Right lobe of liver (tissue), 6 donors: ENCODE results near the gene GRAP. TPM values are rescaled to one million over a fixed set of nuclear protein-coding genes. Genes with fewer than 3 reads are reported as not detected.
"Not testable (repeated sequence)": the region's sequence is repeated elsewhere in the genome, so short reads cannot be mapped to it uniquely, and the experiment has no call there.

Source experiments
- ATAC-seq, 4 donors: fragments of 200-7000 bp; cut with Tn5 transposase; one replicate each; pipeline ENCODE4 v1.9.1; 2020; ENCODE audit warnings: mild to moderate bottlenecking in 4 of 4, moderate library complexity in 4 of 4
- DNase-seq, 3 donors: peaks; one replicate each; pipeline ENCODE4 v3.0.0-alpha.2; 2020
- H3K27ac ChIP-seq, 3 donors: fragments of 200-600 bp; one replicate each; pipeline ENCODE4 v1.8.0; 2022
- H3K27me3 ChIP-seq, 2 donors: fragments of 200-600 bp; one replicate each; pipeline ENCODE4 v1.8.0; 2022
- H3K36me3 ChIP-seq, 4 donors: fragments of 200-600 bp; sonication (generic) in 1 of 4; one replicate each; pipeline versions ENCODE4 v1.5.1 to v1.8.0; 2017 to 2022; ENCODE audit warnings: control low read depth in 1 of 4
- H3K4me1 ChIP-seq, 4 donors: fragments of 200-600 bp; sonication (generic) in 1 of 4; one replicate each; pipeline versions ENCODE4 v1.5.1 to v1.8.0; 2017 to 2022; ENCODE audit warnings: control low read depth in 1 of 4
- H3K4me3 ChIP-seq, 3 donors: fragments of 200-600 bp; one replicate each; pipeline ENCODE4 v1.8.0; 2022
- H3K9me3 ChIP-seq, 4 donors: fragments of 200-600 bp; sonication (generic) in 1 of 4; one replicate each; pipeline versions ENCODE4 v1.5.1 to v1.8.0; 2017 to 2022; ENCODE audit warnings: control low read depth in 1 of 4
- WGBS: methylation state at CpG from one replicate; pipeline ENCODE4 v1.1.6; 2018; ENCODE audit warnings: low coverage, low lambda C conversion rate; ENCODE audit not compliant: insufficient coverage; ENCODE audit errors: missing lambda C conversion rate; 5-methylcytosine and 5-hydroxymethylcytosine counted together
- intact Hi-C, 2 donors: fragments of 100-400 bp; cut with DNase I; formaldehyde crosslinking; loops; one replicate each; pipeline versions ENCODE4 v1.11.2 to v1.14.1; 2022
- total RNA-seq, 6 experiments: library from RNA; depleted of rRNA in 2 of 6; stranded (reverse); fragments of >200 nt in 2 of 6; fragmentation: NEBNext Ultra II Directional in 3 of 6; extraction: Animal tissue kit (Norgen Biotek cat#: 25700) in 3 of 6; gene quantifications; one replicate each; pipeline versions ENCODE4 v1.1.0 to v1.2.4, GENCODE V29; 2016 to 2023
- TF ChIP-seq, protein P1 (sequence below), 4 donors: fragments of 200-600 bp in 3 of 4; fragments of 450-650 bp in 1 of 4; IDR thresholded peaks; one replicate each; pipeline versions ENCODE4 v1.5.1 to v1.8.0; 2016 to 2022; ENCODE audit warnings: antibody characterized with exemption in 4 of 4, mild to moderate bottlenecking in 2 of 4
- donor health status: DM: no; HTN: yes; CAD: no.
- donor health status: DM: no; HTN: no; CAD: no.
- donor health status: DM: no; HTN: no; CAD: no.
- donor health status: DM: no; HTN: yes; CAD: no.
- donor health status: DM: no; HTN: yes; CAD: no.

Gene GRAP
- total RNA-seq, 6 experiments from 2014 or later = 2.6 to 6.1 (median 4.2) TPM

DNA sequence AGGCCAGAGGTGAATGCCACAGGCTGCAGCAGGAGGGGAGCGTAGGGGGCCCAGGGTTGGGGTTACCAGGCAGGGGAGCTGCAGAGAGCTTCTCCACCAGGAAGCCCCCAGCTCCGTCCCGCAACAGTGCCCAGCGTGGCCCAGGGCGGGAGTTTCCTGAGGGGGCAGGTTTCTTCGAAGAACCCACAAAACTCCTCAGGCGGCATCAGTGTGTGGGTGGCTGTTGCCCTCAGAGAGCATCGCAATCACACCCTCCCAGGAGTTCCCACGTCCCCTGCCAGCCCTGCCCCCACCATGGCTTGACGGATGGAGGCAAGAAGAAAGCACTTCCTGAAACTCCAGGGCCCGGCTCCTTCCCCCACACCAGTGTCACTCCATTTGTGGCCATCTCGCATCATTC is 8.0 kb downstream of the GRAP start:
- H3K27me3 ChIP-seq, intact Hi-C loops, H3K9me3 ChIP-seq, H3K27ac ChIP-seq, H3K36me3 ChIP-seq, H3K4me3 ChIP-seq, DNase-seq, H3K4me1 ChIP-seq: not testable (repeated sequence)
- peak in 2 of 4 donors; percentile 1 to 20 for ATAC-seq
- WGBS = no CpG with 5 or more reads among the region's 12 CpGs

DNA sequence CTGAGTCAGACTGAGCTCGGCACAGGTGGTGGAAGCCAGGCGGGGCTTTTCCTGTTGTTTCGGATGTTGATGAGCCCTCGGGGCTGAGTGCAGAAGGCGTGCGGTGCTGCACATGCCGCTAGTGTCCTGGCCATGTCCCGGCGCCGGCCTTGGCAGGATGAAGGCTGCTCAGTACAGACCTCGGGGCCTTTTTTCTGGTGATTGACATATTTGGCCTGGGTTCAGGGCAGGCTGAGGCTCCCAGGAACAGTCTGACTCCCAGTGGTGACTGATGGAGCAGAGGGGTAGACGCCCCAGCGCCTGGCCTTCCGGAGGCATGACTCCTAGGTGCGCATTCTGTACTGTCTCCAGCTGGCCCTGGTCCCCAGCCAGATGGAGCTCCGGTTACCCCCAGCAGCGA is 8.8 kb downstream of the GRAP start:
- no CpG with 5 or more reads among the region's 17 CpGs for WGBS

DNA sequence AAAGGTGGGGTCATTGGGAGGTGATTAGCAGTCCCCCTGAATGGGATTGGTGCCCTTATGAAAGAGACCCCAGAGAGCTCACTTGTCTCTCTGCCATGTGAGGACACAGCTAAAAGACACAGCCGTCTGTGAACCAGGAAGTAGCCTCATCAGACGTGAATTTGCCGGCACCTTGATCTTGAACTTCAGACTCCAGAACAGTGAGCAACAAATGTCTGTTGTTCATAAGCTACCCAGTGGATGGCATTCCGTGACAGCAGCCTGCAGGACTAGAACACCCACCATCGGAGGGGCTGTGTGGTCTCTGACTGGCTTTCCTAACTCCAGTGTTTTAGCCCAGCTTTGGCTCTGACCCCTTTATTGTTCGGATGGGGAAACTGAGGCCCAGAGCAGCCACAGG is 9.2 kb downstream of the GRAP start:
- intact Hi-C loops = not testable (repeated sequence)

More for the DNA sequence above, 8.8 kb downstream of the GRAP start:
- H3K9me3 ChIP-seq, H3K4me3 ChIP-seq, H3K27ac ChIP-seq, intact Hi-C loops, H3K4me1 ChIP-seq, H3K27me3 ChIP-seq, H3K36me3 ChIP-seq, DNase-seq: not testable (repeated sequence)
- peak; percentile 40 to 58 (median 55) for ATAC-seq

DNA sequence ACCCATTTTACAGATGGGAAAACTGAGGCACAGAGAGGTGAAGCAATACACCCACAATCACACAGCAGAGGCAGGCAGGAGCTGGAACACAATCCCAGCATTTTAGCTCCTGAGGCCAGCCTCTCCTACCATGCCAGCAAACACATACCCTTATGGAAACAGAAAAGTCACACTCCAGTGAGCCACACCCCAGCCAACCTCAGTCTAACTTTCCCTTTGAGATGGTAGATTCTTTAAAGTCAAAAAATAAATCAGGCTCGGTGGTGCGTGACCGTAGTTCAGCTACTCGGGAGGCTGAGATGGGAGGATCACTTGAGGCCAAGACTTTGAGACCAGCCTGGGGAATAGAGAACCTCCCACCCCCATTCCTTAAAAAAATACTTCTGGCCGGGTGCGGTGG is 10.6 kb downstream of the GRAP start:
- intact Hi-C loops, H3K27me3 ChIP-seq, H3K36me3 ChIP-seq, ATAC-seq, H3K27ac ChIP-seq, H3K4me1 ChIP-seq, H3K9me3 ChIP-seq, DNase-seq, H3K4me3 ChIP-seq: not testable (repeated sequence)
- no CpG with 5 or more reads among the region's 6 CpGs for WGBS

More for the DNA sequence above, 9.2 kb downstream of the GRAP start:
- WGBS = no CpG with 5 or more reads among the region's 6 CpGs
- H3K9me3 ChIP-seq, DNase-seq, H3K36me3 ChIP-seq, H3K27ac ChIP-seq, H3K4me3 ChIP-seq, H3K27me3 ChIP-seq, H3K4me1 ChIP-seq: not testable (repeated sequence)
- peak in 3 of 4 donors; percentile 5 to 48 (median 29) for ATAC-seq

DNA sequence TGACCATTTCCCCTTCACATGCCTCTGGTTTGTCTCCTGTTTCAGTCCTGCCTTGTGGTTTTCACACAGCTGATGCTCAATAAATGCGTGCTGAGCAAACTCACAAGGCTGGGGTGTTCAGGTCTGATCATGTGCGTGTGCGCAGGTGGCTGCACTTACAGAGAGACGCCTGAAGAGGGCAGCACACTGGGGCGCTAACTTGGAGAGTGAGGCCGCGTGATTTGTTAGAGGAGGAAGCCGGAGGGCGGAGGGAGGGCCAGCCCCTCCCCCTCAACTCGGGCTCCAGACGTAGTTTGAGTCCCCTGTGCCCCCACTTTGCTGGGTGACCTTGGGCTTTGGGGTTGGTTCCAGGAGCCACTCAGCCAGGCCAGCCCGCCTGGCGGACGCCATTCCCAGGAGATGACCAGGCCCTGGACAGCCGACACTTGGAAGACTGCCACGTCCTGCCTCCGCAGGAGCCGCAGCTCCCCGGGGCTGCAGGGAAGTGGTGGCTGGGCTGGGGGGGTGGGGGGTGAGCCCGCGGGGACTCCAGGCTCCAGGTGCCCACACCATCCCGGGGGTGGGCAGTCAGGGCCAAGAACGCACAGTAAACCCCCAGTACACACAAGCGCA is 14.3 kb downstream of the GRAP start:
- H3K4me1 ChIP-seq, intact Hi-C loops, H3K36me3 ChIP-seq, H3K4me3 ChIP-seq, H3K27me3 ChIP-seq, DNase-seq, H3K9me3 ChIP-seq, H3K27ac ChIP-seq: not testable (repeated sequence)
- peak; percentile 80 to 82 (median 81) for ATAC-seq
- no CpG with 5 or more reads among the region's 24 CpGs for WGBS

DNA sequence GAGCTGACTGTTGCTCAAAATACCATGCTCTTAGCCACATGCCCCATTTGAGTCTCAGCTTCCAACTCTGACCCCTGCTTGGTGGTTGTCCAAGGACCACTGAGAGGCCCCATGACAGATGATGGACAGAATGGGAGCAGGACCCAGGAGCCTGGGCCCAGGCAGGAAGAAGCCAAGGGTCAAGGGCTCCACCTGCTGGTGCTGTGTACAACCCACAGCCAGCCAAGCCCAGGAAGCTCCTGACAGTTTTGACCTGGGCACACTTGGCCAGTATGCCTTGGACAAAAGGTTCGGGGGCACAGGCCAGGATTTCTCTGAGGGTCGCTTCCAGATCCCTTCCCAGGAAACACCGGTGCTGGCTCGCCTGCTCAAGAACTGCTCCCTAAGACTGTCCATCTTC is 15.0 kb downstream of the GRAP start:
- H3K36me3 ChIP-seq, H3K27ac ChIP-seq, intact Hi-C loops, H3K27me3 ChIP-seq, H3K4me3 ChIP-seq, H3K4me1 ChIP-seq, H3K9me3 ChIP-seq: not testable (repeated sequence)
- no CpG with 5 or more reads among the region's 4 CpGs for WGBS
- TF ChIP-seq, protein P1, sequence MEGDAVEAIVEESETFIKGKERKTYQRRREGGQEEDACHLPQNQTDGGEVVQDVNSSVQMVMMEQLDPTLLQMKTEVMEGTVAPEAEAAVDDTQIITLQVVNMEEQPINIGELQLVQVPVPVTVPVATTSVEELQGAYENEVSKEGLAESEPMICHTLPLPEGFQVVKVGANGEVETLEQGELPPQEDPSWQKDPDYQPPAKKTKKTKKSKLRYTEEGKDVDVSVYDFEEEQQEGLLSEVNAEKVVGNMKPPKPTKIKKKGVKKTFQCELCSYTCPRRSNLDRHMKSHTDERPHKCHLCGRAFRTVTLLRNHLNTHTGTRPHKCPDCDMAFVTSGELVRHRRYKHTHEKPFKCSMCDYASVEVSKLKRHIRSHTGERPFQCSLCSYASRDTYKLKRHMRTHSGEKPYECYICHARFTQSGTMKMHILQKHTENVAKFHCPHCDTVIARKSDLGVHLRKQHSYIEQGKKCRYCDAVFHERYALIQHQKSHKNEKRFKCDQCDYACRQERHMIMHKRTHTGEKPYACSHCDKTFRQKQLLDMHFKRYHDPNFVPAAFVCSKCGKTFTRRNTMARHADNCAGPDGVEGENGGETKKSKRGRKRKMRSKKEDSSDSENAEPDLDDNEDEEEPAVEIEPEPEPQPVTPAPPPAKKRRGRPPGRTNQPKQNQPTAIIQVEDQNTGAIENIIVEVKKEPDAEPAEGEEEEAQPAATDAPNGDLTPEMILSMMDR (IDR thresholded peaks at IDR 0.05) = peak in 3 of 4 donors; percentile 35 to 45 (median 39)
- ATAC-seq = peak; percentile 73 to 80 (median 78)
- DNase-seq = peak; percentile 69 to 83 (median 80)

DNA sequence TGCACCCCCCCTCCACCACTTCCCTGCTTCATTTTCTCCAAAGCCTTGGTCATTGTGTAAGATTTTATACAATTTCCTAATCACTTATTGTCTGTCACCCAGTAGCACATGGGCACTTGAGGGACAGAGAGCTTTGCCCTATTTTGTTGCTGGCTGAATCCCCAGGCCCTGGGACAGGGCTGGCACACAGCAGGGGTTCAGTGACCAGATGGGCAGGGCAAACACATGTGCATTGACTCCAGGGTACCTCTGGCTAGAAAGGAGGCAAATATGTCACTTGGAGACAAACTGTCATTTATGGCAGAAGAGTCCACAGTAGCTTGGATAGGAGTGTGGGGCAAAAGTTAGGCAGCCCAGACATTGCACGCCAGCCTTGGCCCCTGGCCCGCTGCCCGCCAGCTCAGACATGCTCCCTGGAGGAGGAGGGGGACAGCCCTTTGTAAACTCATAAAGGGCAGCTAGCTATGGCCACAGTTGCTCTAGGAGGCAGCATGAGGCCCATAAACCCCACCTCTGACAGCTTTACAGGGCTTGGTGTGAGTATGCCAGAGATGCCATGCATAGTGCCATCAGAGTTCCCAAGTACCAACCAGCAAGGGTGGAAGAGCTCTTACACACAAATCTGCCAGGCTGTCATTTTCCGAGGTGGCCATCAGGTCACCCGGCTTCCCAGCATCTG is 15.8 kb downstream of the GRAP start:
- WGBS = 17% methylated on average over 1 of the region's 5 CpGs
- peak; percentile 43 to 73 (median 68) for ATAC-seq

DNA sequence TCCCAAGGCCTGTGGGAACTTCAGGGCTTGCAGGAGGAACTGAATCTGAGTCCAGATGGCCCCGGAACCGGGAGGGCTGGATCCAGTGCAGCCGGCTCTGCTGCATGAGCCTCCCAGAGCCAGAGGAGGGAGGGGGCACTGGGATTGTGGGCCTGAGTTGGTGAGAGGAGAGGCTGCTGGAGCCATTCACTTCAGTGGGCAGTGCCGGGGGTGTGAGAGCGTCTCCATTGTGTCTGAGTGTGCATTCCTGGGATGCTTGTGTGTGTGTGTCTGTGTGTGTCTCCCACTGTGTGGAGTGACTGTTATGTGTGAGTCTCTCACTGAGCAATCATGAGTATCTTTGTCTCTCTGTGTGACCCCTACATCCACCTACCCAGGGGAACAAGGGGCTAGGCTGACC is 17.0 kb downstream of the GRAP start:
- ATAC-seq, H3K36me3 ChIP-seq, H3K4me1 ChIP-seq, H3K9me3 ChIP-seq, H3K27ac ChIP-seq, intact Hi-C loops, DNase-seq, H3K27me3 ChIP-seq, H3K4me3 ChIP-seq: not testable (repeated sequence)
- WGBS = no CpG with 5 or more reads among the region's 5 CpGs

More for the DNA sequence above, 15.8 kb downstream of the GRAP start:
- H3K27me3 ChIP-seq, DNase-seq, H3K4me3 ChIP-seq, H3K9me3 ChIP-seq, H3K36me3 ChIP-seq, intact Hi-C loops, H3K27ac ChIP-seq, H3K4me1 ChIP-seq: not testable (repeated sequence)

DNA sequence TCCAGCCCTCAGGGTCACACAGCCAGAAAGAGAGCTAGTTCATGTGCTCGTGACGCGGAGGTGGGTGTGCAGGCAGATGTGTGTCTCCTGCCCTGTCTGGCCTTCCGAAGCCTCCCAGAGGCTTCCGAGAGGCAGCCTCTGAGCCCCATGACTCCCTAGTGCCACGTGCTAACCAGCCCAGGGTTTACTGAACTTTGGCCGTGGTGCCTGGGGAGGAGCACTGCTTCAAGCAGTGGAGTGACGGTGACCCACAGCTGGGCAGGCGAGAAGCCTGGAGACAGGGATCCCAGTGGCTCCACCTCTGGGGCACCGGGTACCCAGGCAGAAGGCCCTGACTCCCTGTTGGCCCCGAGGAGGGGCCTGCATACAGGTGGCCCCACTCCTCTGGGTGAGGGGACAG is 18.1 kb downstream of the GRAP start:
- DNase-seq, intact Hi-C loops, H3K27ac ChIP-seq, H3K9me3 ChIP-seq, H3K4me1 ChIP-seq, H3K4me3 ChIP-seq, H3K27me3 ChIP-seq, H3K36me3 ChIP-seq: not testable (repeated sequence)
- WGBS = no CpG with 5 or more reads among the region's 11 CpGs
- ATAC-seq = peak; percentile 44 to 64 (median 52)
